GM12878 (cell line): ENCODE data around the gene NKX2-3. TPM values are rescaled to one million over a fixed set of nuclear protein-coding genes. Genes with fewer than 3 reads are reported as not detected.

Source experiments
- ATF7 ChIP-seq: fragments of 450-650 bp; IDR thresholded peaks from 2 replicates; pipeline ENCODE4 v1.6.1; 2016; ENCODE audit warnings: low read depth, mild to moderate bottlenecking
- MTA2 ChIP-seq: fragments of 450-650 bp; IDR thresholded peaks from 2 replicates; pipeline ENCODE4 v1.6.1; 2016; ENCODE audit warnings: low read depth, mild to moderate bottlenecking, moderate library complexity
- SPI1 ChIP-seq: IDR thresholded peaks from 2 replicates; pipeline ENCODE4 v1.6.1; 2011; ENCODE audit warnings: low read depth, mild to moderate bottlenecking, low read length, moderate library complexity, borderline replicate concordance; ENCODE audit not compliant: insufficient read depth
- polyA plus RNA-seq, 11 experiments: library from polyadenylated mRNA; depleted of rRNA in 4 of 11; unstranded in 6 of 11; stranded (reverse) in 5 of 11; fragments of >200 nt; fragmentation: Nextera tagmentation in 4 of 11; fragmentation: Illumina TruSeq in 1 of 11; extraction: Ambion mirVana in 4 of 11; extraction: Trizol in 1 of 11; gene quantifications; 1 replicate in 1 of 11; 2 replicates in 10 of 11; pipeline versions ENCODE4 v1.2.1 to v1.2.3, GENCODE V29; 2011 to 2016; ENCODE audit warnings: inconsistent platforms in 2 of 11, missing spikeins in 2 of 11, low read depth in 1 of 11
- total RNA-seq, 4 experiments: library from RNA; depleted of rRNA in 3 of 4; stranded (reverse); fragments of >200 nt in 3 of 4; fragmentation: Illumina TruSeq in 1 of 4; extraction: Trizol in 1 of 4; gene quantifications; 2 replicates each; pipeline versions ENCODE4 v1.2.1 to v1.2.3, GENCODE V29; 2013 to 2021
- TF ChIP-seq, protein P1 (sequence below): fragments of 150-350 bp; IDR thresholded peaks from 2 replicates; pipeline ENCODE4 v1.6.1; 2016; ENCODE audit warnings: low read depth, low read length
- TF ChIP-seq, protein P2 (sequence below), 3 experiments: IDR thresholded peaks in 2 of 3; conservative IDR thresholded peaks in 1 of 3; 2 replicates each; pipeline ENCODE4 v1.5.1; 2011; ENCODE audit warnings: low read depth in 3 of 3, low read length in 3 of 3, mild to moderate bottlenecking in 3 of 3, control low read depth in 2 of 3, moderate library complexity in 2 of 3, inconsistent platforms in 1 of 3, mixed read lengths in 1 of 3; ENCODE audit not compliant: control insufficient read depth in 2 of 3, insufficient read depth in 1 of 3; ENCODE audit errors: extremely low read depth in 1 of 3

Gene NKX2-3
- total and polyA plus RNA-seq, 10 of the 15 experiments (the other 5 are each of a cell fraction or from before 2014, with no cell fraction given), result not detected

DNA sequence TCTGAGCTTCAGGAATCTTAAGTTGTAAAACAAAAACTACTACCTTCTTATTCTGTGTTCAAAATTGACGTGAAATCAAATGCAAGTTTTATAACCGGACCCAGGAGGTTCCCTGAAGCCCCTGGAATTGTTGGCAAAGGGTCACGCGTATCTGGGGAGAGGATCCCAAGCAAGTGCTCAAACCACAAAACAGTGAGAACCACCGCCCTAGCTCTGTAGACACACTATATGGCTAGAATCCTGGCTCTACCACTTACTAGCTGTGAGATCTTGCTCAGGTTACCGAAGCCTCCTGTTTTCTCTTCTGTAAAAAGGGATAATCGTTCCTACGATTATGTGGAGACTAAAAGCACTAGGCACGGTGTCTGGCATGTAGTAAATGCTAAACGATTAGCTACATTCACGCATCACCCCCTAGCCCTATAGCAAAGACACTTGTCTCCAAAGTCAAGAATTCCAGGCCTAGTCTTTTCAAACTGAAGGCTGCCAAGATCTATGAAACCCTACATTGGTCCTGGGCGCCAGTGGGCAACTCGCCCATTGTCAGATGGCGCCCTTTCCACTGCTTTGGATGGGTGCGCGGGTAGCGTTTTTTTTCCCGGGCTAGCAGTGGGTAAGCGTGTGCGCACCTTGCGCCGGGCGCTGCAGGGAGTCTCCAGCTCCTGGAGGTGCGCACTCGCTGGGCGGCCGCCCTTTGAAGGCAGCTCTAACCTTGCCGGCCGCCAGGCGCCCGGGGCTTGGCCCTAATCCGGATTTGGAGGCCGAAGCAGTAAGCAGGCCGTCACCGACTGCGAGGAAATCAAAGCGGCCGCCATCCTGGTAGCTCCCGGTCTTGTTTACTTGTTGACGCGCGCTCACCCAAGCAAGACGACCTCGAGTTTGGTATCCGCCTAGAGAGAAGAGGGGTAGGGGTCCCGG, 11.6 kb upstream of the NKX2-3 start (continued):
- TF ChIP-seq, protein P1, sequence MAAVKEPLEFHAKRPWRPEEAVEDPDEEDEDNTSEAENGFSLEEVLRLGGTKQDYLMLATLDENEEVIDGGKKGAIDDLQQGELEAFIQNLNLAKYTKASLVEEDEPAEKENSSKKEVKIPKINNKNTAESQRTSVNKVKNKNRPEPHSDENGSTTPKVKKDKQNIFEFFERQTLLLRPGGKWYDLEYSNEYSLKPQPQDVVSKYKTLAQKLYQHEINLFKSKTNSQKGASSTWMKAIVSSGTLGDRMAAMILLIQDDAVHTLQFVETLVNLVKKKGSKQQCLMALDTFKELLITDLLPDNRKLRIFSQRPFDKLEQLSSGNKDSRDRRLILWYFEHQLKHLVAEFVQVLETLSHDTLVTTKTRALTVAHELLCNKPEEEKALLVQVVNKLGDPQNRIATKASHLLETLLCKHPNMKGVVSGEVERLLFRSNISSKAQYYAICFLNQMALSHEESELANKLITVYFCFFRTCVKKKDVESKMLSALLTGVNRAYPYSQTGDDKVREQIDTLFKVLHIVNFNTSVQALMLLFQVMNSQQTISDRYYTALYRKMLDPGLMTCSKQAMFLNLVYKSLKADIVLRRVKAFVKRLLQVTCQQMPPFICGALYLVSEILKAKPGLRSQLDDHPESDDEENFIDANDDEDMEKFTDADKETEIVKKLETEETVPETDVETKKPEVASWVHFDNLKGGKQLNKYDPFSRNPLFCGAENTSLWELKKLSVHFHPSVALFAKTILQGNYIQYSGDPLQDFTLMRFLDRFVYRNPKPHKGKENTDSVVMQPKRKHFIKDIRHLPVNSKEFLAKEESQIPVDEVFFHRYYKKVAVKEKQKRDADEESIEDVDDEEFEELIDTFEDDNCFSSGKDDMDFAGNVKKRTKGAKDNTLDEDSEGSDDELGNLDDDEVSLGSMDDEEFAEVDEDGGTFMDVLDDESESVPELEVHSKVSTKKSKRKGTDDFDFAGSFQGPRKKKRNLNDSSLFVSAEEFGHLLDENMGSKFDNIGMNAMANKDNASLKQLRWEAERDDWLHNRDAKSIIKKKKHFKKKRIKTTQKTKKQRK, result no peak
- TF ChIP-seq SPI1, result no peak
- no peak for TF ChIP-seq MTA2
- TF ChIP-seq, protein P2, sequence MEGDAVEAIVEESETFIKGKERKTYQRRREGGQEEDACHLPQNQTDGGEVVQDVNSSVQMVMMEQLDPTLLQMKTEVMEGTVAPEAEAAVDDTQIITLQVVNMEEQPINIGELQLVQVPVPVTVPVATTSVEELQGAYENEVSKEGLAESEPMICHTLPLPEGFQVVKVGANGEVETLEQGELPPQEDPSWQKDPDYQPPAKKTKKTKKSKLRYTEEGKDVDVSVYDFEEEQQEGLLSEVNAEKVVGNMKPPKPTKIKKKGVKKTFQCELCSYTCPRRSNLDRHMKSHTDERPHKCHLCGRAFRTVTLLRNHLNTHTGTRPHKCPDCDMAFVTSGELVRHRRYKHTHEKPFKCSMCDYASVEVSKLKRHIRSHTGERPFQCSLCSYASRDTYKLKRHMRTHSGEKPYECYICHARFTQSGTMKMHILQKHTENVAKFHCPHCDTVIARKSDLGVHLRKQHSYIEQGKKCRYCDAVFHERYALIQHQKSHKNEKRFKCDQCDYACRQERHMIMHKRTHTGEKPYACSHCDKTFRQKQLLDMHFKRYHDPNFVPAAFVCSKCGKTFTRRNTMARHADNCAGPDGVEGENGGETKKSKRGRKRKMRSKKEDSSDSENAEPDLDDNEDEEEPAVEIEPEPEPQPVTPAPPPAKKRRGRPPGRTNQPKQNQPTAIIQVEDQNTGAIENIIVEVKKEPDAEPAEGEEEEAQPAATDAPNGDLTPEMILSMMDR (IDR thresholded peaks at IDR 0.05 in 2 of 3, conservative IDR thresholded peaks at IDR 0.05 in 1 of 3; ENCODE audit: control insufficient read depth in 2 of 3, extremely low read depth in 1 of 3, insufficient read depth in 1 of 3, low read depth in 3 of 3, low read length in 3 of 3), result no peak
- TF ChIP-seq ATF7, result no peak
- TF ChIP-seq, all 136 proteins: peak for 0
